KMS-11 (cell line): ENCODE measurements around the gene AGTR1.

Experiments
- H2AFZ ChIP-seq: fragments of 200-600 bp; sonication (generic); 2 replicates; pipeline ENCODE4 v1.6.1; 2016; ENCODE audit warnings: antibody characterized with exemption, mixed run types, low read depth
- H3K27ac ChIP-seq: fragments of 200-600 bp; sonication (generic); 2 replicates; pipeline ENCODE4 v1.6.1; 2016; ENCODE audit warnings: mild to moderate bottlenecking, mixed run types
- H3K27me3 ChIP-seq: fragments of 200-600 bp; sonication (generic); 2 replicates; pipeline ENCODE4 v1.6.1; 2017; ENCODE audit warnings: mild to moderate bottlenecking, low read depth, mixed run types, moderate library complexity; ENCODE audit not compliant: insufficient read depth
- H3K36me3 ChIP-seq: fragments of 200-600 bp; sonication (generic); 2 replicates; pipeline ENCODE4 v1.6.1; 2017; ENCODE audit warnings: mild to moderate bottlenecking, mixed run types; ENCODE audit not compliant: insufficient read depth
- H3K4me1 ChIP-seq: fragments of 200-600 bp; sonication (generic); 2 replicates; pipeline ENCODE4 v1.6.1; 2016; ENCODE audit warnings: mild to moderate bottlenecking, low read depth, mixed run types; ENCODE audit not compliant: poor library complexity, severe bottlenecking
- H3K4me2 ChIP-seq: fragments of 200-600 bp; sonication (generic); 2 replicates; pipeline ENCODE4 v1.7.0; 2016; ENCODE audit warnings: mild to moderate bottlenecking, mixed run types
- H3K4me3 ChIP-seq: fragments of 200-600 bp; sonication (generic); IDR thresholded peaks from 2 replicates; pipeline ENCODE4 v1.6.1; 2017; ENCODE audit warnings: low read depth, low read length, mixed read lengths; ENCODE audit not compliant: insufficient read depth
- H3K79me2 ChIP-seq: fragments of 200-600 bp; sonication (generic); 2 replicates; pipeline ENCODE4 v1.6.1; 2016; ENCODE audit warnings: low read depth, mixed run types; ENCODE audit not compliant: insufficient read depth
- H3K9ac ChIP-seq: fragments of 200-600 bp; sonication (generic); 2 replicates; pipeline ENCODE4 v1.6.1; 2016; ENCODE audit warnings: mild to moderate bottlenecking, mixed run types
- H4K20me1 ChIP-seq: fragments of 200-600 bp; sonication (generic); 2 replicates; pipeline ENCODE4 v1.6.1; 2016; ENCODE audit warnings: mild to moderate bottlenecking, mixed run types; ENCODE audit not compliant: insufficient read depth
- CTCF ChIP-seq: fragments of 200-600 bp; sonication (generic); conservative IDR thresholded peaks from 2 replicates; pipeline ENCODE4 v1.6.1; 2017; ENCODE audit warnings: low read depth, mild to moderate bottlenecking, antibody characterized with exemption, low read length, moderate library complexity, mixed read lengths

AGTR1 gene

GRCh38 chr3:148720873-148721272 lies 23.2 kb downstream of the AGTR1 start:
- H3K9ac ChIP-seq, result no peak overlapping the region
- TF ChIP-seq CTCF, result no peak
- H3K79me2 ChIP-seq, result no peaks in the 10 kb centered on the region
- no peak overlapping the region for H3K4me3 ChIP-seq
- no peaks in the 10 kb centered on the region for H3K36me3 ChIP-seq
- H2AFZ ChIP-seq, result no peak overlapping the region
- no peak overlapping the region for H3K27ac ChIP-seq
- H3K4me2 ChIP-seq, result no peak overlapping the region
- H4K20me1 ChIP-seq, result no peaks in the 10 kb centered on the region
- H3K27me3 ChIP-seq, result no peaks in the 10 kb centered on the region
- H3K4me1 ChIP-seq, result no peaks in the 10 kb centered on the region

GRCh38 chr3:148723631-148724030 lies 25.9 kb downstream of the AGTR1 start:
- no peak for TF ChIP-seq CTCF
- Histone ChIP-seq H3K79me2 (no peaks in the 10 kb centered on the region), H3K27me3 (no peaks in the 10 kb centered on the region), H3K4me2 (no peak overlapping the region), H3K9ac (no peak overlapping the region), H2AFZ (no peak overlapping the region), H3K4me3 (no peak overlapping the region), H3K36me3 (no peaks in the 10 kb centered on the region), H4K20me1 (no peaks in the 10 kb centered on the region), H3K27ac (no peak overlapping the region), H3K4me1 (peaks cover 4% of the 10 kb centered on the region)

- TF ChIP-seq CTCF, result peak; percentile 80
- no peaks in the 10 kb centered on the region for H4K20me1 ChIP-seq
- peaks cover 8% of the 10 kb centered on the region for H3K4me1 ChIP-seq
- no peaks in the 10 kb centered on the region for H3K27me3 ChIP-seq
- H3K4me2 ChIP-seq, result no peak overlapping the region
- no peaks in the 10 kb centered on the region for H3K36me3 ChIP-seq
- H3K9ac ChIP-seq, result no peak overlapping the region
- H2AFZ ChIP-seq, result peak overlapping the region; percentile 20; the same call in 1 of the 2 replicates
- H3K4me3 ChIP-seq, result no peak overlapping the region
- H3K79me2 ChIP-seq, result no peaks in the 10 kb centered on the region
- H3K27ac ChIP-seq, result no peak overlapping the region
Observed at GRCh38 chr3:148727231-148727630, 29.5 kb downstream of the AGTR1 start.

- peaks cover 8% of the 10 kb centered on the region for H3K4me1 ChIP-seq
- no peak overlapping the region for H3K4me3 ChIP-seq
- no peak overlapping the region for H3K27ac ChIP-seq
- TF ChIP-seq CTCF, result no peak
- H4K20me1 ChIP-seq, result no peaks in the 10 kb centered on the region
- no peak overlapping the region for H2AFZ ChIP-seq
- H3K79me2 ChIP-seq, result no peaks in the 10 kb centered on the region
- H3K36me3 ChIP-seq, result no peaks in the 10 kb centered on the region
- H3K9ac ChIP-seq, result no peak overlapping the region
- H3K4me2 ChIP-seq, result no peak overlapping the region
- no peaks in the 10 kb centered on the region for H3K27me3 ChIP-seq
Observed at GRCh38 chr3:148728753-148729152, 31.1 kb downstream of the AGTR1 start.
